CD14-positive monocyte (primary cell): ENCODE results near the gene STK11IP. TPM values are rescaled to one million over a fixed set of nuclear protein-coding genes. Genes with fewer than 3 reads are reported as not detected.

Experiments
- DNase-seq, 3 donors: peaks; one replicate each; pipeline ENCODE4 v3.0.0-alpha.2; 2011 to 2022
- H2AFZ ChIP-seq: 2 replicates; pipeline ENCODE4 v1.6.0; 2012; ENCODE audit warnings: mild to moderate bottlenecking, low read depth, low read length, inconsistent platforms; ENCODE audit not compliant: insufficient read depth, poor library complexity, severe bottlenecking
- H3K27ac ChIP-seq, 2 donors: 1 replicate in 1 of 2; 2 replicates in 1 of 2; pipeline ENCODE4 v1.5.1; 2012 to 2013; ENCODE audit warnings: low read length in 2 of 2, control low read depth in 1 of 2, inconsistent platforms in 1 of 2, low read depth in 1 of 2, mild to moderate bottlenecking in 1 of 2
- H3K27me3 ChIP-seq, 2 donors: one replicate each; pipeline versions ENCODE4 v1.6.0 to v1.6.1; 2011 to 2013; ENCODE audit warnings: low read length in 2 of 2; ENCODE audit not compliant: control insufficient read depth in 2 of 2, insufficient read depth in 2 of 2
- H3K36me3 ChIP-seq, 2 donors: replicated peaks in 1 of 2; 1 replicate in 1 of 2; 2 replicates in 1 of 2; pipeline versions ENCODE4 v1.5.1 to v1.6.1; 2012 to 2013; ENCODE audit warnings: low read length in 2 of 2, control low read depth in 1 of 2, inconsistent platforms in 1 of 2, mild to moderate bottlenecking in 1 of 2; ENCODE audit not compliant: insufficient read depth in 2 of 2, control insufficient read depth in 1 of 2
- H3K4me1 ChIP-seq, 2 donors: 1 replicate in 1 of 2; 2 replicates in 1 of 2; pipeline versions ENCODE4 v1.5.1 to v1.6.1; 2012 to 2013; ENCODE audit warnings: low read length in 2 of 2, control low read depth in 1 of 2, inconsistent platforms in 1 of 2, mild to moderate bottlenecking in 1 of 2, moderate library complexity in 1 of 2; ENCODE audit not compliant: insufficient read depth in 2 of 2, control insufficient read depth in 1 of 2
- H3K4me2 ChIP-seq: replicated peaks from 2 replicates; pipeline ENCODE3; 2012; ENCODE audit warnings: low read length, moderate library complexity, mild to moderate bottlenecking; ENCODE audit not compliant: poor library complexity, severe bottlenecking; ENCODE audit errors: extremely low read depth
- H3K4me3 ChIP-seq, 3 experiments: fragments of 200-600 bp in 1 of 3; sonication (generic) in 1 of 3; replicated peaks in 1 of 3; 1 replicate in 2 of 3; 2 replicates in 1 of 3; pipeline ENCODE4 v1.5.1; 2011 to 2013; ENCODE audit warnings: low read length in 3 of 3, mild to moderate bottlenecking in 3 of 3, control low read depth in 2 of 3, low read depth in 2 of 3, inconsistent platforms in 1 of 3, moderate library complexity in 1 of 3
- H3K79me2 ChIP-seq: 2 replicates; pipeline ENCODE4 v1.6.0; 2012; ENCODE audit warnings: mild to moderate bottlenecking, control low read depth, inconsistent platforms, low read length, moderate library complexity; ENCODE audit not compliant: insufficient read depth
- H3K9ac ChIP-seq: 2 replicates; pipeline ENCODE4 v1.6.0; 2017; ENCODE audit warnings: low read length, mild to moderate bottlenecking; ENCODE audit not compliant: insufficient read depth, poor library complexity, severe bottlenecking
- H3K9me3 ChIP-seq, 2 donors: replicated peaks in 1 of 2; 1 replicate in 1 of 2; 2 replicates in 1 of 2; pipeline versions ENCODE4 v1.5.1 to v1.6.1; 2012 to 2013; ENCODE audit warnings: low read length in 2 of 2, control low read depth in 1 of 2; ENCODE audit not compliant: control insufficient read depth in 1 of 2, insufficient read depth in 1 of 2
- H4K20me1 ChIP-seq: 2 replicates; pipeline ENCODE4 v1.6.0; 2012; ENCODE audit warnings: mild to moderate bottlenecking, low read length, control low read depth, moderate library complexity; ENCODE audit not compliant: insufficient read depth
- H3K27ac Mint-ChIP-seq, 7 donors: one replicate each; pipeline ENCODE4 v1.8.0; 2020; ENCODE audit warnings: mild to moderate bottlenecking in 7 of 7, mixed read lengths in 7 of 7, moderate library complexity in 6 of 7, inconsistent platforms in 2 of 7
- H3K27me3 Mint-ChIP-seq, 3 donors: one replicate each; pipeline ENCODE4 v1.8.0; 2021 to 2022; ENCODE audit warnings: low read depth in 3 of 3, mild to moderate bottlenecking in 3 of 3, mixed read lengths in 3 of 3, moderate library complexity in 3 of 3, inconsistent platforms in 1 of 3
- H3K36me3 Mint-ChIP-seq, 2 donors: one replicate each; pipeline ENCODE4 v1.8.0; 2020; ENCODE audit warnings: mixed read lengths in 2 of 2, inconsistent platforms in 1 of 2, mild to moderate bottlenecking in 1 of 2
- H3K4me1 Mint-ChIP-seq: one replicate; pipeline ENCODE4 v1.8.0; 2020; ENCODE audit warnings: mild to moderate bottlenecking, mixed read lengths
- H3K4me3 Mint-ChIP-seq, 2 donors: one replicate each; pipeline ENCODE4 v1.8.0; 2020; ENCODE audit warnings: mild to moderate bottlenecking in 2 of 2, mixed read lengths in 2 of 2, moderate library complexity in 1 of 2
- H3K9me3 Mint-ChIP-seq, 7 donors: one replicate each; pipeline ENCODE4 v1.8.0; 2020 to 2022; ENCODE audit warnings: mixed read lengths in 7 of 7, mild to moderate bottlenecking in 6 of 7, moderate library complexity in 6 of 7, inconsistent platforms in 2 of 7
- WGBS: methylation state at CpG from one replicate; pipeline ENCODE4 v1.1.5; 2013; ENCODE audit warnings: missing lambda C conversion rate; ENCODE audit not compliant: insufficient coverage; 5-methylcytosine and 5-hydroxymethylcytosine counted together
- intact Hi-C, 2 donors: fragments of 100-400 bp; cut with micrococcal nuclease; formaldehyde crosslinking; loops; one replicate each; pipeline versions ENCODE4 v1.15.0 to v1.15.1; 2023
- polyA plus RNA-seq, 3 donors: library from polyadenylated mRNA; depleted of rRNA in 1 of 3; unstranded in 2 of 3; stranded (reverse) in 1 of 3; fragments of 300-500 nt in 2 of 3; fragments of >200 nt in 1 of 3; fragmentation: Illumina TruSeq in 2 of 3; gene quantifications; 1 replicate in 2 of 3; 2 replicates in 1 of 3; pipeline ENCODE4 v1.2.3, GENCODE V29; 2012 to 2021
- TF ChIP-seq, protein P1 (sequence below): fragments of 200-600 bp; IDR thresholded peaks from one replicate; pipeline ENCODE4 v1.8.0; 2022; ENCODE audit warnings: antibody characterized with exemption, mild to moderate bottlenecking

Gene STK11IP
- polyA plus RNA-seq, 3 donors = 13.0 to 79.1 (median 15.7) TPM

DNA sequence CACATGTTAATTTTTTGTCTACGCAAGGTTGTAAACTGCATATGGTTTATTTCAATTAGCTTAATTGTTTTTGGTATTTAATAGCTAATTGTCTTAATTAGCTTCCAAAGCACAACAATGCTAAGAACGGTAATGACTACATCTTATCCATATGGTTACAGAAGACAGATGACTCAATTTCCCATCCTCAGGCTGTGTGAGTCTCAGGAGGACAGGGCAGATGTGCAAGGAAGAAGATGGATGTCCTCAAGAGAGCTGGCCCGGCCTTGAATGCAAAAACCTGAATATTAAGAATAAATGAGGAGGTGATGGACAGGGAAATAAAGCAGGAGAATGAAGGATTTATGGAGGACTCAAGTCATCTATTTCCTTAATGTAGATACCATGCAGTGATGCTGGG is 61.2 kb downstream of the STK11IP start:
- DNase-seq = no peak
- H3K27me3 Mint-ChIP-seq = peaks cover 8 to 23% (median 12%) of the 10 kb centered on the region in 3 donors
- no peak overlapping the region for H3K27ac Mint-ChIP-seq
- Histone ChIP-seq H4K20me1 (no peaks in the 10 kb centered on the region), H2AFZ (no peak overlapping the region), H3K9ac (no peak overlapping the region), H3K9me3 (peaks cover 0 to 17% of the 10 kb centered on the region in 2 donors), H3K4me3 (no peak overlapping the region), H3K36me3 (no peaks in the 10 kb centered on the region), H3K79me2 (no peaks in the 10 kb centered on the region), H3K27ac (no peak overlapping the region), H3K27me3 (peaks cover 10 to 13% of the 10 kb centered on the region in 2 donors), H3K4me1 (no peaks in the 10 kb centered on the region), H3K4me2 (no peak overlapping the region)
- intact Hi-C loops = no loop called here
- WGBS = no CpG with 5 or more reads among the region's 3 CpGs
- H3K36me3 Mint-ChIP-seq = no peaks in the 10 kb centered on the region
- peaks cover 7 to 25% (median 16%) of the 10 kb centered on the region in 7 donors for H3K9me3 Mint-ChIP-seq
- TF ChIP-seq, protein P1, sequence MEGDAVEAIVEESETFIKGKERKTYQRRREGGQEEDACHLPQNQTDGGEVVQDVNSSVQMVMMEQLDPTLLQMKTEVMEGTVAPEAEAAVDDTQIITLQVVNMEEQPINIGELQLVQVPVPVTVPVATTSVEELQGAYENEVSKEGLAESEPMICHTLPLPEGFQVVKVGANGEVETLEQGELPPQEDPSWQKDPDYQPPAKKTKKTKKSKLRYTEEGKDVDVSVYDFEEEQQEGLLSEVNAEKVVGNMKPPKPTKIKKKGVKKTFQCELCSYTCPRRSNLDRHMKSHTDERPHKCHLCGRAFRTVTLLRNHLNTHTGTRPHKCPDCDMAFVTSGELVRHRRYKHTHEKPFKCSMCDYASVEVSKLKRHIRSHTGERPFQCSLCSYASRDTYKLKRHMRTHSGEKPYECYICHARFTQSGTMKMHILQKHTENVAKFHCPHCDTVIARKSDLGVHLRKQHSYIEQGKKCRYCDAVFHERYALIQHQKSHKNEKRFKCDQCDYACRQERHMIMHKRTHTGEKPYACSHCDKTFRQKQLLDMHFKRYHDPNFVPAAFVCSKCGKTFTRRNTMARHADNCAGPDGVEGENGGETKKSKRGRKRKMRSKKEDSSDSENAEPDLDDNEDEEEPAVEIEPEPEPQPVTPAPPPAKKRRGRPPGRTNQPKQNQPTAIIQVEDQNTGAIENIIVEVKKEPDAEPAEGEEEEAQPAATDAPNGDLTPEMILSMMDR = no peak
- no peak overlapping the region for H3K4me3 Mint-ChIP-seq
- H3K4me1 Mint-ChIP-seq = no peaks in the 10 kb centered on the region

DNA sequence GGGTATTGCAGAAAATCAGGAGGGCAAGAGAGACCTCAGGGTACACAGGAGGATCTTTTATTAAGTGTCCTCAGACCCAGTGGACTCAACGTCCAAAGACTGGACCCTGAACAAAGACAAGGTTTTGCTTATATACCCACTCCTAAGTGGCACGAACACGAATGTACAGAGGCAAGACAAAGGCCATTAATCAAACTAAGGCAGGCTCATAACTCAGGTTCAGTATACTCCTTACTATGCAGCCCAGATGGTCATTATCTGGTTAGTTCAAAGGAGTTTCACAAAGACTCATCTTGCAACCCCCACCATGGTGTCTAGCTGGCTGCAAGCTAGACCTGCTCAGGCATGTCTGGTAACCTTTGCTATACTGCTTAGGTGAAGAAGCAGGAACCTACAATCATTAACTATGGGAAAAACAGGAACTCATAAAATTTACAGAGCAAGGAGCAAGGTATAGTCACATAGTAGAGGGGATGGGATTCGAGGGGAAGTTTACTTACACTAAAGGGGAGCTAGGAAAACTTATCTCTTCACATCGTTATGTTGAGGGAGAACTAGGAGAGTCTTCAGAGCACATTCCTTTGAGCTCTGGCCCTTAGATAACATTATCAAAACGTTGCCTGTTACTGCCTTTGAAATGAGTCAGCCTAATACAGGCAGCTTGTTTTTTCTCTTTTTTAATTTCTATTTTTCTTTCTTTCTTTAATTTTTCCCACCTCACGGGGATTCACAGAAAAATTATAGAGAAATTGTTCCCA is 63.7 kb downstream of the STK11IP start:
- peaks cover 7 to 23% (median 19%) of the 10 kb centered on the region in 7 donors for H3K9me3 Mint-ChIP-seq
- no peaks in the 10 kb centered on the region for H3K4me1 Mint-ChIP-seq
- H3K79me2 ChIP-seq = no peaks in the 10 kb centered on the region
- no peak overlapping the region for H3K27ac Mint-ChIP-seq
- no peak for DNase-seq
- H3K9ac ChIP-seq = no peak overlapping the region
- 82% methylated on average over 3 of the region's 7 CpGs for WGBS
- no peak overlapping the region for H3K4me3 Mint-ChIP-seq
- H2AFZ ChIP-seq = no peak overlapping the region
- peaks cover 0 to 17% of the 10 kb centered on the region in 2 donors for H3K9me3 ChIP-seq
- no peaks in the 10 kb centered on the region for H4K20me1 ChIP-seq
- TF ChIP-seq, protein P1 = no peak
- H3K27me3 ChIP-seq = peaks cover 2 to 8% of the 10 kb centered on the region in 2 donors
- H3K4me1 ChIP-seq = no peaks in the 10 kb centered on the region
- no peaks in the 10 kb centered on the region for H3K36me3 ChIP-seq
- H3K4me3 ChIP-seq = no peak overlapping the region
- no peaks in the 10 kb centered on the region for H3K36me3 Mint-ChIP-seq
- H3K27me3 Mint-ChIP-seq = peaks cover 2 to 12% (median 12%) of the 10 kb centered on the region in 3 donors
- intact Hi-C loops = no loop called here
- no peak overlapping the region for H3K27ac ChIP-seq
- H3K4me2 ChIP-seq = no peak overlapping the region
